GM04504 (cell line): Measurements from ENCODE around the gene EHF.
A peak's percentile ranks its signal among the peaks of the same experiment; 100 is the strongest.
"Not testable (repeated sequence)": the region's sequence is repeated elsewhere in the genome, so short reads cannot be mapped to it uniquely, and the experiment has no call there.

Experiments used
- DNase-seq: peaks from one replicate; pipeline ENCODE4 v3.0.0-alpha.2; 2012; ENCODE audit warnings: low read depth

EHF gene

GRCh38 chr11:34620820-34621792 lies at the start of gene EHF:
EHF (plus strand) TSS chr11:34621093; CDS start chr11:34642631, 21,538 bp downstream.
- DNase-seq, result no peak

- DNase-seq, result no peak
These were observed 47.4 kb upstream of the EHF start for GRCh38 chr11:34573537-34573936.

GRCh38 chr11:34575261-34575660 lies 45.6 kb upstream of the EHF start:
- DNase-seq, result no peak

GRCh38 chr11:34575671-34576070 lies 45.2 kb upstream of the EHF start:
- DNase-seq, result no peak

GRCh38 chr11:34576331-34576730 lies 44.6 kb upstream of the EHF start:
- no peak for DNase-seq

- no peak for DNase-seq
These were observed 37.1 kb upstream of the EHF start for GRCh38 chr11:34583818-34584217.

GRCh38 chr11:34585304-34585734 lies 35.6 kb upstream of the EHF start:
- no peak for DNase-seq

GRCh38 chr11:34585735-34586487 lies 35.0 kb upstream of the EHF start:
- peak; percentile 25 for DNase-seq

- no peak for DNase-seq
These were observed 34.2 kb upstream of the EHF start for GRCh38 chr11:34586488-34587281.

GRCh38 chr11:34587282-34587677 lies 33.6 kb upstream of the EHF start:
- no peak for DNase-seq

- no peak for DNase-seq
These were observed 32.9 kb upstream of the EHF start for GRCh38 chr11:34588023-34588422.

- no peak for DNase-seq
These were observed 32.2 kb upstream of the EHF start for GRCh38 chr11:34588701-34589100.

GRCh38 chr11:34589177-34589576 lies 31.7 kb upstream of the EHF start:
- not testable (repeated sequence) for DNase-seq

- DNase-seq, result no peak
These were observed 27.8 kb upstream of the EHF start for GRCh38 chr11:34593085-34593484.

- DNase-seq, result no peak
These were observed 26.3 kb upstream of the EHF start for GRCh38 chr11:34594603-34595002.

- DNase-seq, result no peak
These were observed 25.5 kb upstream of the EHF start for GRCh38 chr11:34595391-34595790.

- DNase-seq, result no peak
These were observed 24.8 kb upstream of the EHF start for GRCh38 chr11:34595960-34596644.

GRCh38 chr11:34599406-34599945 lies 21.4 kb upstream of the EHF start:
- peak; percentile 70 for DNase-seq

- DNase-seq, result no peak
These were observed 20.4 kb upstream of the EHF start for GRCh38 chr11:34600339-34601084.

- no peak for DNase-seq
These were observed 19.8 kb upstream of the EHF start for GRCh38 chr11:34601085-34601444.

GRCh38 chr11:34601609-34602008 lies 19.3 kb upstream of the EHF start:
- DNase-seq, result no peak
